Neural cell (in vitro differentiated cells): Measurements from ENCODE around the gene SLC34A3. TPM values are rescaled to one million over a fixed set of nuclear protein-coding genes. Genes with fewer than 3 reads are reported as not detected.

ENCODE experiments used
- H2AFZ ChIP-seq: fragments of 200-600, 300-800 bp; sonication (generic), shearing (Covaris generic); 2 replicates; pipeline ENCODE4 v1.6.0; 2014; ENCODE audit warnings: low read depth, mild to moderate bottlenecking, antibody characterized with exemption, low read length, moderate library complexity
- H3F3A ChIP-seq: fragments of 200-600 bp; shearing (Covaris generic); 2 replicates; pipeline ENCODE4 v1.6.1; 2016; ENCODE audit warnings: mild to moderate bottlenecking, moderate library complexity, mixed read lengths, antibody characterized with exemption, low read length; ENCODE audit not compliant: insufficient read depth, poor library complexity, severe bottlenecking
- H3K27ac ChIP-seq: fragments of 200-600, 300-800 bp; sonication (generic), shearing (Covaris generic); 2 replicates; pipeline ENCODE4 v1.5.1; 2014; ENCODE audit warnings: mild to moderate bottlenecking, low read length, moderate library complexity
- H3K27me3 ChIP-seq: fragments of 300-800, 200-600 bp; sonication (generic), shearing (Covaris generic); 2 replicates; pipeline ENCODE4 v1.6.0; 2014; ENCODE audit warnings: mild to moderate bottlenecking, low read depth, low read length, moderate library complexity; ENCODE audit not compliant: insufficient read depth
- H3K36me3 ChIP-seq: fragments of 300-800, 200-600 bp; sonication (generic), shearing (Covaris generic); 2 replicates; pipeline ENCODE4 v1.5.1; 2014; ENCODE audit warnings: mild to moderate bottlenecking, antibody characterized with exemption, low read length, moderate library complexity; ENCODE audit not compliant: insufficient read depth
- H3K4me2 ChIP-seq: fragments of 300-800, 200-600 bp; sonication (generic), shearing (Covaris generic); 2 replicates; pipeline ENCODE4 v1.6.0; 2014; ENCODE audit warnings: mild to moderate bottlenecking, low read length
- H3K4me3 ChIP-seq: fragments of 300-800, 200-600 bp; sonication (generic), shearing (Covaris generic); 2 replicates; pipeline ENCODE4 v1.5.1; 2014; ENCODE audit warnings: mild to moderate bottlenecking, low read length, moderate library complexity
- H3K79me2 ChIP-seq: fragments of 200-600 bp; shearing (Covaris generic); replicated peaks from 2 replicates; pipeline ENCODE4 v1.6.0; 2014; ENCODE audit warnings: mild to moderate bottlenecking, low read length, moderate library complexity; ENCODE audit not compliant: insufficient read depth
- H3K9ac ChIP-seq: fragments of 300-800, 200-600 bp; sonication (generic), shearing (Covaris generic); 2 replicates; pipeline ENCODE4 v1.6.1; 2016; ENCODE audit warnings: mild to moderate bottlenecking, low read length, mixed read lengths
- H3K9me2 ChIP-seq: fragments of 200-600 bp; shearing (Covaris generic); 2 replicates; pipeline ENCODE4 v1.6.1; 2016; ENCODE audit warnings: mild to moderate bottlenecking, low read length, mixed read lengths; ENCODE audit not compliant: insufficient read depth
- H3K9me3 ChIP-seq: fragments of 200-600, 300-800 bp; sonication (generic), shearing (Covaris generic); 2 replicates; pipeline ENCODE4 v1.6.1; 2016; ENCODE audit warnings: mild to moderate bottlenecking, mixed run types, low read length, moderate library complexity, mixed read lengths
- H4K20me1 ChIP-seq: fragments of 200-600 bp; shearing (Covaris generic); 2 replicates; pipeline ENCODE4 v1.6.1; 2016; ENCODE audit warnings: mild to moderate bottlenecking, mixed run types; ENCODE audit not compliant: insufficient read depth
- EP300 ChIP-seq: fragments of 450-650 bp; conservative IDR thresholded peaks from 2 replicates; pipeline ENCODE4 v1.6.1; 2014; ENCODE audit warnings: antibody characterized with exemption, mild to moderate bottlenecking, moderate library complexity; ENCODE audit not compliant: poor library complexity, severe bottlenecking
- EZH2 ChIP-seq: fragments of 200-600, 300-800 bp; shearing (Covaris generic), sonication (generic); IDR thresholded peaks from 2 replicates; pipeline ENCODE4 v1.6.1; 2014; ENCODE audit warnings: antibody characterized with exemption, low read length, borderline replicate concordance, mild to moderate bottlenecking; ENCODE audit not compliant: insufficient read depth, poor library complexity, severe bottlenecking
- MXI1 ChIP-seq: fragments of 450-650 bp; conservative IDR thresholded peaks from 2 replicates; pipeline ENCODE4 v1.6.1; 2014; ENCODE audit warnings: antibody characterized with exemption, mild to moderate bottlenecking; ENCODE audit not compliant: poor library complexity, severe bottlenecking
- POLR2AphosphoS5 ChIP-seq: IDR thresholded peaks from 2 replicates; pipeline ENCODE4 v1.6.1; 2012
- RAD21 ChIP-seq: fragments of 450-650 bp; conservative IDR thresholded peaks from 2 replicates; pipeline ENCODE4 v1.6.1; 2014; ENCODE audit warnings: antibody characterized with exemption, mild to moderate bottlenecking, moderate library complexity
- REST ChIP-seq: IDR thresholded peaks from 2 replicates; pipeline ENCODE4 v1.6.1; 2012; ENCODE audit warnings: borderline replicate concordance
- SMC3 ChIP-seq: fragments of 450-650 bp; conservative IDR thresholded peaks from 2 replicates; pipeline ENCODE4 v1.6.1; 2014; ENCODE audit warnings: antibody characterized with exemption, mild to moderate bottlenecking, moderate library complexity; ENCODE audit not compliant: poor library complexity
- TAF1 ChIP-seq: IDR thresholded peaks from 2 replicates; pipeline ENCODE4 v1.6.1; 2012; ENCODE audit warnings: low read depth
- polyA plus RNA-seq: library from polyadenylated mRNA; depleted of rRNA; stranded (reverse); fragments of >200 nt; gene quantifications from 2 replicates; pipeline ENCODE4 v1.2.3, GENCODE V29; 2014
- TF ChIP-seq, protein P1 (sequence below): fragments of 450-650 bp; IDR thresholded peaks from 2 replicates; pipeline ENCODE4 v1.5.1; 2014; ENCODE audit warnings: antibody characterized with exemption, mild to moderate bottlenecking, moderate library complexity; ENCODE audit not compliant: poor library complexity, severe bottlenecking

SLC34A3 gene
- polyA plus RNA-seq, 1 donor from 2014 or later = 0.27 TPM

DNA sequence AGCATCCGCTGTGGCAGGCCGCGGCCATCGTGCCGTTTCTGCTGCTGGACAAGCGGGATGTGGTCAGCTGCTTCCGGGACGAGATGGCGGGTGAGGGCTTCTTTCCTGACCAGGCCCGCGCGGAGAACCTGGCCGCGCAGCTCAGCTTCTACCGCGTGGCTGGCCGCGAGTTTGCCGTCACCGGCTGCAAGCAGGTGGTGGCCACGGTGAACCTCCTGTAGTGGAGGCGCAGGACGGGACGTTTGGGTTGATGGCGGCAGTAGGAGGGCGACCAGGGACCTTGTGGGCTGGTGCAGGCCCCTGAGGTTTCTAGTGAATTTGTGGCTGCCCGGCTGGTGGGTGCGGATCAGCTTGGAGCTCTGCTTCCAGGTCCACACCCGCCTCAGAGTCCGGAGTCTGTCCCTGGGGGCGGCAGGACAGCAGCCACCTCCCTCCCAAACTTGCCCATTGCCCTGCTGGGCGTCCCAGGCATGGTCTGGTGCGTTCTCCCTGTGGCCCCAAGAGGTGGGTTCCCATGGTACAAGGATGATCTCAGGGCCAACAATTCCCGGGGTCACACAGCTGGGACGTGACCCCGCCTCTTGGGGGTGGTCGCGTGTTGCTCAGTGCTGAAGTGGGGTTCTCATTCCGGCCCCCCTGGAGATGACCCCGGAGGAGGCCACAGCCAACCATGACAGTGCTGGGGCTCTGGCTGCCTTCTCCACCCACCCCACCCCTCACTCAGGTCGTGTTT is 49.2 kb downstream of the SLC34A3 start:
- Histone ChIP-seq H3K79me2 (no peaks in the 10 kb centered on the region), H3K27ac (no peak overlapping the region), H3K9ac (no peak overlapping the region), H3F3A (no peaks in the 10 kb centered on the region), H4K20me1 (no peaks in the 10 kb centered on the region), H3K9me2 (no peaks in the 10 kb centered on the region), H3K9me3 (no peaks in the 10 kb centered on the region), H3K36me3 (no peaks in the 10 kb centered on the region), H3K27me3 (peaks cover 18% of the 10 kb centered on the region), H3K4me3 (no peak overlapping the region), H3K4me2 (no peak overlapping the region), H2AFZ (no peak overlapping the region)
- no peak for TF ChIP-seq REST
- TF ChIP-seq EP300 = no peak
- TF ChIP-seq TAF1 = no peak
- TF ChIP-seq SMC3 = no peak
- TF ChIP-seq EZH2 = no peak
- no peak for TF ChIP-seq MXI1
- TF ChIP-seq, protein P1, sequence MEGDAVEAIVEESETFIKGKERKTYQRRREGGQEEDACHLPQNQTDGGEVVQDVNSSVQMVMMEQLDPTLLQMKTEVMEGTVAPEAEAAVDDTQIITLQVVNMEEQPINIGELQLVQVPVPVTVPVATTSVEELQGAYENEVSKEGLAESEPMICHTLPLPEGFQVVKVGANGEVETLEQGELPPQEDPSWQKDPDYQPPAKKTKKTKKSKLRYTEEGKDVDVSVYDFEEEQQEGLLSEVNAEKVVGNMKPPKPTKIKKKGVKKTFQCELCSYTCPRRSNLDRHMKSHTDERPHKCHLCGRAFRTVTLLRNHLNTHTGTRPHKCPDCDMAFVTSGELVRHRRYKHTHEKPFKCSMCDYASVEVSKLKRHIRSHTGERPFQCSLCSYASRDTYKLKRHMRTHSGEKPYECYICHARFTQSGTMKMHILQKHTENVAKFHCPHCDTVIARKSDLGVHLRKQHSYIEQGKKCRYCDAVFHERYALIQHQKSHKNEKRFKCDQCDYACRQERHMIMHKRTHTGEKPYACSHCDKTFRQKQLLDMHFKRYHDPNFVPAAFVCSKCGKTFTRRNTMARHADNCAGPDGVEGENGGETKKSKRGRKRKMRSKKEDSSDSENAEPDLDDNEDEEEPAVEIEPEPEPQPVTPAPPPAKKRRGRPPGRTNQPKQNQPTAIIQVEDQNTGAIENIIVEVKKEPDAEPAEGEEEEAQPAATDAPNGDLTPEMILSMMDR = no peak
- TF ChIP-seq RAD21 = no peak
- TF ChIP-seq POLR2AphosphoS5 = no peak

- H3K27me3 ChIP-seq = peaks cover 18% of the 10 kb centered on the region
- H3K36me3 ChIP-seq = no peaks in the 10 kb centered on the region
- no peaks in the 10 kb centered on the region for H3K9me2 ChIP-seq
- H3K4me3 ChIP-seq = no peak overlapping the region
- no peaks in the 10 kb centered on the region for H4K20me1 ChIP-seq
- H3K9me3 ChIP-seq = no peaks in the 10 kb centered on the region
- H3K27ac ChIP-seq = no peak overlapping the region
- no peak for TF ChIP-seq EP300
- TF ChIP-seq, protein P1 = peak; percentile 48
- H3F3A ChIP-seq = no peaks in the 10 kb centered on the region
- H3K4me2 ChIP-seq = no peak overlapping the region
- H2AFZ ChIP-seq = no peak overlapping the region
- no peaks in the 10 kb centered on the region for H3K79me2 ChIP-seq
- no peak overlapping the region for H3K9ac ChIP-seq
Measured at GRCh38 chr9:137280474-137281344, 50.0 kb downstream of the SLC34A3 start.
